Liver (tissue), 3 donors: ENCODE data around the gene ETV3.

Experiments used
- CTCF ChIP-seq: fragments of 150-350 bp; IDR thresholded peaks from 2 replicates; pipeline ENCODE4 v1.5.1; 2017; ENCODE audit warnings: improper control_type of control experiment, low read depth, low read length; ENCODE audit not compliant: missing input control
- TF ChIP-seq, protein P1 (sequence below): IDR thresholded peaks from 2 replicates; pipeline ENCODE4 v1.6.1; 2016; ENCODE audit warnings: antibody characterized with exemption
- donor health status: healthy.
- donor health status: healthy.

DNA sequence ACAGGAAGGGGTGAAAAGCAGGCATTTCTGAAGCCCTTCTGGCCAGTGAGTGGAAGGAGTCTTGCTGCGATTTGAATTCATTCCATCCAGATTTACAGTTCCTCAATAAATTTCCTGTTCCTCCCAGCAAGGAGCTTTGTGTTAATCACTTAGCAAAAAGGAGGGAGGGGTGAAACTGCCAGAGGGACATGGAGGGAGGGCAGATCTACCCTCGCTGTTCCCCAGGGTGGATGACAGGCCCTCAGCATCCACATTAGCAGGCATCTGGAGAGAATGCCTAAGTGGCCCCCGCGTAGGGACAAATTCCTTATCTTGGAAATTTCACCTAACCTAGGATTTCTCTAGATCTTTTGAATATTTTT is 1.2 kb downstream of the ETV3 start:
- TF ChIP-seq, protein P1, sequence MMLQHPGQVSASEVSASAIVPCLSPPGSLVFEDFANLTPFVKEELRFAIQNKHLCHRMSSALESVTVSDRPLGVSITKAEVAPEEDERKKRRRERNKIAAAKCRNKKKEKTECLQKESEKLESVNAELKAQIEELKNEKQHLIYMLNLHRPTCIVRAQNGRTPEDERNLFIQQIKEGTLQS, result no peak
- TF ChIP-seq CTCF, result no peak
